Fibroblast of skin of right quadriceps (primary cell): ENCODE results near the gene ARHGEF3.
A peak's percentile ranks its signal among the peaks of the same experiment; 100 is the strongest.
"Not testable (repeated sequence)": the region's sequence is repeated elsewhere in the genome, so short reads cannot be mapped to it uniquely, and the experiment has no call there.

Experiments used
- DNase-seq: peaks from one replicate; pipeline ENCODE4 v3.0.0-alpha.2; 2013

The ARHGEF3 gene

GRCh38 chr3:56718809-56719208 lies 82.9 kb downstream of the ARHGEF3 start:
- DNase-seq, result not testable (repeated sequence)

- no peak for DNase-seq
Observed at GRCh38 chr3:56711344-56711743, 90.4 kb downstream of the ARHGEF3 start.

- not testable (repeated sequence) for DNase-seq
Observed at GRCh38 chr3:56707412-56707811, 94.3 kb downstream of the ARHGEF3 start.

- DNase-seq, result no peak
Observed at GRCh38 chr3:56706629-56707028, 95.1 kb downstream of the ARHGEF3 start.

GRCh38 chr3:56704706-56705105 lies 97.0 kb downstream of the ARHGEF3 start:
- no peak for DNase-seq

GRCh38 chr3:56702490-56703315 lies 99.0 kb downstream of the ARHGEF3 start:
- peak; percentile 64 for DNase-seq

GRCh38 chr3:56700151-56700550 lies 101.6 kb downstream of the ARHGEF3 start:
- DNase-seq, result no peak

- DNase-seq, result no peak
Observed at GRCh38 chr3:56694867-56695683, 106.7 kb downstream of the ARHGEF3 start.

GRCh38 chr3:56693750-56694149 lies 108.0 kb downstream of the ARHGEF3 start:
- no peak for DNase-seq

- DNase-seq, result not testable (repeated sequence)
Observed at GRCh38 chr3:56692520-56693433, 109.0 kb downstream of the ARHGEF3 start.

GRCh38 chr3:56692001-56692365 lies 109.8 kb downstream of the ARHGEF3 start:
- not testable (repeated sequence) for DNase-seq

- DNase-seq, result peak; percentile 12
Observed at GRCh38 chr3:56691165-56692000, 110.4 kb downstream of the ARHGEF3 start.

- no peak for DNase-seq
Observed at GRCh38 chr3:56689303-56689702, 112.4 kb downstream of the ARHGEF3 start.

GRCh38 chr3:56688191-56688590 lies 113.6 kb downstream of the ARHGEF3 start:
- DNase-seq, result no peak

GRCh38 chr3:56684029-56684428 lies 117.7 kb downstream of the ARHGEF3 start:
- no peak for DNase-seq

GRCh38 chr3:56683122-56683817 lies 118.5 kb downstream of the ARHGEF3 start, which contains the start of gene TASOR:
TSS of gene TASOR (minus strand) at chr3:56683265. CDS start at chr3:56683006, 259 bp downstream.
- DNase-seq, result peak; percentile 84

GRCh38 chr3:56682462-56683121 lies 119.2 kb downstream of the ARHGEF3 start:
- DNase-seq, result peak; percentile 79

- DNase-seq, result no peak
Observed at GRCh38 chr3:56681984-56682461, 119.7 kb downstream of the ARHGEF3 start.

GRCh38 chr3:56680054-56680580 lies 121.6 kb downstream of the ARHGEF3 start:
- no peak for DNase-seq
